HG02588 (cell line): ENCODE results near the gene PIK3C2B.
"Not testable (repeated sequence)": the region's sequence is repeated elsewhere in the genome, so short reads cannot be mapped to it uniquely, and the experiment has no call there.

ENCODE experiments used
- ATAC-seq: cut with Tn5 transposase; IDR thresholded peaks from one replicate; pipeline ENCODE4 v1.9.1; 2021; ENCODE audit warnings: mild to moderate bottlenecking, moderate library complexity; ENCODE audit not compliant: unreplicated experiment

The PIK3C2B gene, protein sequence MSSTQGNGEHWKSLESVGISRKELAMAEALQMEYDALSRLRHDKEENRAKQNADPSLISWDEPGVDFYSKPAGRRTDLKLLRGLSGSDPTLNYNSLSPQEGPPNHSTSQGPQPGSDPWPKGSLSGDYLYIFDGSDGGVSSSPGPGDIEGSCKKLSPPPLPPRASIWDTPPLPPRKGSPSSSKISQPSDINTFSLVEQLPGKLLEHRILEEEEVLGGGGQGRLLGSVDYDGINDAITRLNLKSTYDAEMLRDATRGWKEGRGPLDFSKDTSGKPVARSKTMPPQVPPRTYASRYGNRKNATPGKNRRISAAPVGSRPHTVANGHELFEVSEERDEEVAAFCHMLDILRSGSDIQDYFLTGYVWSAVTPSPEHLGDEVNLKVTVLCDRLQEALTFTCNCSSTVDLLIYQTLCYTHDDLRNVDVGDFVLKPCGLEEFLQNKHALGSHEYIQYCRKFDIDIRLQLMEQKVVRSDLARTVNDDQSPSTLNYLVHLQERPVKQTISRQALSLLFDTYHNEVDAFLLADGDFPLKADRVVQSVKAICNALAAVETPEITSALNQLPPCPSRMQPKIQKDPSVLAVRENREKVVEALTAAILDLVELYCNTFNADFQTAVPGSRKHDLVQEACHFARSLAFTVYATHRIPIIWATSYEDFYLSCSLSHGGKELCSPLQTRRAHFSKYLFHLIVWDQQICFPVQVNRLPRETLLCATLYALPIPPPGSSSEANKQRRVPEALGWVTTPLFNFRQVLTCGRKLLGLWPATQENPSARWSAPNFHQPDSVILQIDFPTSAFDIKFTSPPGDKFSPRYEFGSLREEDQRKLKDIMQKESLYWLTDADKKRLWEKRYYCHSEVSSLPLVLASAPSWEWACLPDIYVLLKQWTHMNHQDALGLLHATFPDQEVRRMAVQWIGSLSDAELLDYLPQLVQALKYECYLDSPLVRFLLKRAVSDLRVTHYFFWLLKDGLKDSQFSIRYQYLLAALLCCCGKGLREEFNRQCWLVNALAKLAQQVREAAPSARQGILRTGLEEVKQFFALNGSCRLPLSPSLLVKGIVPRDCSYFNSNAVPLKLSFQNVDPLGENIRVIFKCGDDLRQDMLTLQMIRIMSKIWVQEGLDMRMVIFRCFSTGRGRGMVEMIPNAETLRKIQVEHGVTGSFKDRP (N-terminal part only)

DNA sequence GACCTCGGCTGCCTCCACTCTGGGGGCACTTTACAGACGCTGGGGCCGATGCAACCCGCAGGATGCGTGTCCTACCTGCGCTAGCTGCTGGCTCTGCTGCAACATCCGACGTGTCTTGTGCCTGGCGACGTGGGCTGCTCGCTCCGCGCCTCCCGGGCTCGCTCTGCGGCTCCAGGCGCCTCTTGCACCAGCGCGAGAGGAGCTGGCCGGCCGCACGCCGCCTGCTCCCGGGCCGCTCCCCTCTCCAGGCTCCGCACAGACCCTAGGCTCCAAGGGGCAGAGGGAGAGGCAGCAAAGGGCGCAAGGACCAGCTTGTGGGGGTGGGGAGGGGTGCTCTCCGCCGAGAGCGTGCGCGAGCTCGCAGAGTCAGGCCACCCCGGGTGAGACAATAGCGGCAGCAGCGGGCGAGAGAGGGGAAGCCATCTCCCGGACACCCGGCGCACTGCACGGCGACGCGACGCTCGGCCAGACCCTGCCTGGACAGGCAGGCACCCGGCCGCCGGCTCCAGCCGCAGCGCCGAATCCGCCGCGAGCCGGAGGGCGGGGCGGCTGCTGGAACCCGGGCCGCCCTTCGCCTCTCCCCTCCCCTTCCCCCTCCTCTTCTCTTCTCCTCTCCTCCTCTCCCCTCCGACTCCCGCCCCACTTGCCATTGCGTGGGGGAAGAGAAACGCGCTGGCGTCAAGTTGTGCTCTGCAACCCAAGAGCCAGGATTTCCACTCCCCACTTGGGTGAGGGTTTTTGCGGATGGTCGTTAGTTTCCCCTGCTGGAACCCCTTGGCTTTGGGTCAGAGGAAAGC is at the start of gene PIK3C2B:
TSS of gene PIK3C2B (minus strand) at position 525 of the 797 bp plus-strand sequence. CDS start 25,003 bp downstream, outside the sequence.
- ATAC-seq, result peak; percentile 76

GRCh38 chr1:204544321-204544720 is 49.7 kb upstream of the PIK3C2B start:
- no peak for ATAC-seq

GRCh38 chr1:204541626-204542025 is 47.0 kb upstream of the PIK3C2B start:
- no peak for ATAC-seq

- no peak for ATAC-seq
These were observed 38.2 kb upstream of the PIK3C2B start for GRCh38 chr1:204532832-204533231.

- peak; percentile 84 for ATAC-seq
These were observed 36.3 kb upstream of the PIK3C2B start for GRCh38 chr1:204530932-204531331.

GRCh38 chr1:204529371-204529895 is 34.8 kb upstream of the PIK3C2B start:
- ATAC-seq, result no peak

- ATAC-seq, result no peak
These were observed 34.1 kb upstream of the PIK3C2B start for GRCh38 chr1:204528677-204529076.

- no peak for ATAC-seq
These were observed 33.6 kb upstream of the PIK3C2B start for GRCh38 chr1:204528241-204528640.

DNA sequence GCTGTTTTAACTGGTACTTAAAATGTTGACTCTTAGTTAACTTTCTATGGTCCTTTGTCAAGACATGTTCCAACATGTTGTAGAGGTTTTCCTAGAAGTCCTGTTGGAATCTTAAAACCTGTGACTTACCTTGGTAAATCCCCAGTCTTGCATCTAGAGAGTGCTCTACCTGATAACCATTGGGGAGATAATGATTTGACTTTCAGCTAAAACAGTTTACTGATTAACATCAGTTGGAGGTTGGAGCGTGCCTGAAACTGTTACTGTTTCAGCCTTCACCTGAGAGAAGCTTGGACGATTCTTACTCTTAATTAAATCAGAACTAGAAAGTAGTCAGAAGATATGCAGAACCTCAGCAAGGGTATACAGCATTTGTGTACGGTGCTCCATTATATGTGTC is 30.4 kb upstream of the PIK3C2B start:
- no peak for ATAC-seq

- no peak for ATAC-seq
These were observed 29.1 kb upstream of the PIK3C2B start for GRCh38 chr1:204523605-204524215.

DNA sequence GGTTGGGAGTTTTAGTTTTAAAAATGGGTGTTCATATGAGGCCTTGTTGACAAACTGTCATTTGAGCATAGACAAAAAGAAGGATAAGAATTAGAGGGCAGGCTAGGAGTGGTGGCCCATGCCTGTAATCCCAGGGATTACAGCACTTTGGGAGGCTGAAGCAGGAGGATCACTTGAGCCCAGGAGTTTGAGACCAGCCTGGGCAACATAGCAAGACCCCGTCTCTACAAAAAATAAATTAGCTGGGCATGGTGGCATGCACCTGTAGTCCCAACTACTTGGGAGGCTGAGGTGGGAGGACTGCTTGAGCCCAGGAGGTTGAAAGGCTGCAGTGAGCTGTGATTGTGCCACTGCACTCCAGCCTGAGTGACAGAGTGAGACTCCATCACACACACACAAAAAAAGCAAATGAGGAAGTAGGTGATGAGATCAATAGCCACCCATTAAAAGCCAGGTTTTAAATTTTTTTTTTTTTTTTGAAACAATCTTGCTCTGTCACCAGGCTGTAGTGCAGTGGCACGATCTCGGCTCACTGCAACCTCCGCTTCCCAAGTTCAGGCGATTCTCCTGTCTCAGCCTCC is 27.4 kb upstream of the PIK3C2B start:
- not testable (repeated sequence) for ATAC-seq

DNA sequence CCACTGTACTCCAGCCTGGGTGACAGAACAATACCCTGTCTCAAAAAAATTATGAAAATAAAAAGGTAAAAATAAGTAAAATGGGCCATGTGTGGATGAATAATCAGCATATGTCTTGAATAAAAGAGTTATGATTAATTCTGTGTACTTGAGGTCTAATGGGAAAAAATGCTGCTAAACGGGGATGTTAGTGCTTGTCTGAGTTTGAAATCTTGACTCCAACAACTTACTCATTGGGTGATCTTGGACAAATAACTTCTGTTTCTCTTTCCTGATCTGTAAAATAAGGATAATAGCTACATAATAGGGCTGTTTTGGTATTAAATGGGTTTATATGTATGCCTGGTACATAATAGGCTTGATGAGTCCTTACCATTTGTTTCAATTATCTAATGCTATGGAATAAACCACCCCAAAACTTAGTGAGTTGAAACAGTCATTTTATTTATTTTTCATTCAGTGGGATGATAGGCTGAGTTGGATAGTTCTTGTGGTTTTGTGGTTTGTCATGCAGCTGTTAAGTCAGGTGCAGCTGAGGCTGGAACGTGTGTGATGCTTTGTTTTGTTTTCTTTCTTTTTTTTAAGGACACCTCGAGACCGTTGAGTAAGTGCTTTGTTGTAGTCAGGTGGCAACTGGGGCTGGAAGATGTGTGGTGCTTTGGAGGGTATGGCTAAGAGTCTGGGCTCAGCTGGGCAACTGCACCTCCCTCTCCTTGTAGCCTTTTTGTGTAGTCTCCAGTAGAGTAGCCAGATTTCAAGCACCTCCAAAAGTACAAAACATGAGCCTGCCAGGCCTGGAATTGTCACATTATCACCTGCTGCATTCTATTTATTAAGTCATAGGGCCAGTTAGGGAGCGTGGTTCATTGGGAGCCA is 26.5 kb upstream of the PIK3C2B start:
- ATAC-seq, result peak; percentile 43

GRCh38 chr1:204517382-204517781 is 22.8 kb upstream of the PIK3C2B start:
- ATAC-seq, result not testable (repeated sequence)

- ATAC-seq, result peak; percentile 74
These were observed 21.7 kb upstream of the PIK3C2B start, which contains the start of gene MDM4 for GRCh38 chr1:204516180-204516879. Gene MDM4 (plus strand): TSS chr1:204516406. CDS start chr1:204525519, 9,113 bp downstream.

- ATAC-seq, result no peak
These were observed 20.2 kb upstream of the PIK3C2B start for GRCh38 chr1:204514828-204515227.

- ATAC-seq, result no peak
These were observed 18.6 kb upstream of the PIK3C2B start for GRCh38 chr1:204513117-204513716.

DNA sequence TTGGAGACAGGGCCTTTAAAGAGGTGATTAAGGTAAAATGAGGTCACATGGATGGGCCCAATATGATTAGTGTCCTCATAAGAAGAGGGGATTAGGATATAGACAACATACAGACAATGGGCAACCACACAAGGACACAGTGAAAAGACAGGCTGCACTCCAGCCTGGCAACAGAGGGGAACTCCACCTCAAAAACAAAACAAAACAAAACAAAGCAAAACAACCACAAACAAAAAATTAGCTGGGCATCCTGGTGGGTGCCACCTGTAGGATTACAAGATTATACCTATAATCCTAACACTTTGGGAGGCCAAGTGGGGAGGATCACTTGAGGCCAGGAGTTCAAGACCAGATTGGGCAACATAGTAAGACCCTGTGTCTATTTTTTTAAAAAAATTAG is 16.8 kb upstream of the PIK3C2B start:
- no peak for ATAC-seq
